GM12873 (cell line): ENCODE measurements around the gene KCTD20.

Experiments used
- CTCF ChIP-seq: IDR thresholded peaks from 2 replicates; pipeline ENCODE4 v1.5.1; 2012; ENCODE audit warnings: low read depth, mild to moderate bottlenecking, moderate library complexity, low read length, control low read depth; ENCODE audit not compliant: insufficient read depth; ENCODE audit errors: missing control alignments

The KCTD20 gene

GRCh38 chr6:36491378-36491965 is 48.7 kb downstream of the KCTD20 start:
- no peak for TF ChIP-seq CTCF

GRCh38 chr6:36492092-36492491 is 49.3 kb downstream of the KCTD20 start:
- TF ChIP-seq CTCF: no peak

GRCh38 chr6:36492621-36493020 is 49.8 kb downstream of the KCTD20 start:
- no peak for TF ChIP-seq CTCF

GRCh38 chr6:36493319-36493718 is 50.5 kb downstream of the KCTD20 start:
- no peak for TF ChIP-seq CTCF

- no peak for TF ChIP-seq CTCF
Measured at GRCh38 chr6:36493859-36494258, 51.1 kb downstream of the KCTD20 start.

- no peak for TF ChIP-seq CTCF
Measured at GRCh38 chr6:36495086-36495485, 52.3 kb downstream of the KCTD20 start.

GRCh38 chr6:36499918-36500317 is 57.1 kb downstream of the KCTD20 start:
- TF ChIP-seq CTCF: no peak
